Left forelimb (tissue), 1 donor: ENCODE results near the gene AMER3.

ENCODE experiments used
- DNase-seq: peaks from one replicate; pipeline ENCODE4 v3.0.0-alpha.2; 2018; ENCODE audit warnings: low spot score

Gene AMER3

DNA sequence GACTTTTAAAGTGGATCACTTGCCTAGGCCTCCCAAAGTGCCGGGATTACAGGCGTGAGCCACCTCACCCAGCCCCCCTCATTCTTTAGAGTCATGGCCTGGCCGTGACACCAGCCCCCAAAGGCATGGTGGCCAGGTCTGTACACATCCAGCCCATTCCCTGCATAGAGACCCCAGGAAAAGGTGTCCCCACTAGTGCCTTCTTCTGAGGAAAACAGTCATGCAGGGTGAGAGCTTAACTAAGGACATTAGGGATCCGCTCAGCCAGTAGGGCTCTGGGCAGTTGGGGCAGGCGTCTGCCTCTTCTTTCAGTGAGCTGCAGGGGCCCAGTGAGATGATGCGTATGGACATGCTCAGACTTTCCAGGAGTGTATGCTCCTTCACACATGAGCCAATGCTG lies 5.7 kb upstream of the AMER3 start:
- DNase-seq, result no peak

DNA sequence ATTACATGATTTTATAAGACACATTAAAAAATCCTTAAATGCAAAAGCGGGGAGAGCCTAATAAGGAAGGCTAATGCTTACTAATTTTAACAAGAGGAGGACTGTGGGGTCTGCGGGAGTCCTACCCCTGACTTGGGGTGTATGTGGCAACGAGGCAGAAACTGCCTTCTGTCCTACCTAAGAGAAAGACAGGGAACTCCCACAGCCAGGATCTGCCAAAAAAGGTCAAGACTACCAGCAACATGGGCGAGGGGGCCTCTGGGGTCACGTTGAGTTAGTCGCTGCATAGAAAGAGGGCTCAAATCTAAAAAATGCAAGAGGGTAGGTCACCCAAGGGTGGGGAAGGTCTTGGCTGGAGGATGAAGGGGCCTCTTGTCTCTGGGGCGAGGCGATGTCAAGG lies 529 bp upstream of the AMER3 start:
- DNase-seq, result no peak

DNA sequence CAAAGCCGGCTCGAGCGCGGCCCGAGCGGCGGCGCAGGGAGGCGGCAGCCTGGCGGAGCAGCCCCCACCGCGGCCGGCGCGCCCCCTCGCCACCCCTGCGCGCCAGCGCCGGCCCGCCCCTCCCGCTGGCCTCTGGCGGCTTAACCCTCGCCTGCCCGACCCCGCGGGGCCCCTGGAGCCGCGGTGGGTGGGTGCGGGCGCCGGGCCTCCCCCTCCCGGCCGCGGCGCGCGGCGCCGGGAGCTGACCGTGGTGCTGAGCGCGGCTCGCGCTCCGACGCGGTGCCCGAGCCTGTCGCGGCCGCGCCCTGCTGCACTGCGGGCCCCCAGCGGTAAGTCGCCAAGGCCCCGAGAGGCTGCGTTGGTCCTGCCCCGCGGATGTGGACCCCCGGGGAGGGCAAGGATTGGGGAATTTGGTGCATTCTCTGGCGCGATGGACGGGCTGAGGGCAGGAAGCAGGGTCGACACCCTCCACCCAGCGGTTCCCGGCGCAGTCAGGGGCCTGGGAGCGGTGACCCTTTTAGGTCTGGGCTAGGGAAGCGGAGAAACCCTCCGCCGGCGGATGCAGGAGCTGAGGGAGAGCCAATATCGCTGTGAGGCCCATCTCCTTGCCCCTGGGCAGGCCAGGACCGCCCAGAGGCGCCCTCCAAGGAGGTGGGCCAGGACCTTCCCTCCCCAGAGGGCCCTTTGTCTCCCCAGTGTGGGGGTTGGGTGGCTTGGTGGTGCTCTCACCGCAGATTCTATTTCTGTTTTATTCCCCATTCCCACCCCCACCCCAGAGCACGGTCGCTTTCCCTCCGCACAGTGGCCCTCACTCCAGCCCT lies 923 bp downstream of the AMER3 start:
- DNase-seq, result no peak

DNA sequence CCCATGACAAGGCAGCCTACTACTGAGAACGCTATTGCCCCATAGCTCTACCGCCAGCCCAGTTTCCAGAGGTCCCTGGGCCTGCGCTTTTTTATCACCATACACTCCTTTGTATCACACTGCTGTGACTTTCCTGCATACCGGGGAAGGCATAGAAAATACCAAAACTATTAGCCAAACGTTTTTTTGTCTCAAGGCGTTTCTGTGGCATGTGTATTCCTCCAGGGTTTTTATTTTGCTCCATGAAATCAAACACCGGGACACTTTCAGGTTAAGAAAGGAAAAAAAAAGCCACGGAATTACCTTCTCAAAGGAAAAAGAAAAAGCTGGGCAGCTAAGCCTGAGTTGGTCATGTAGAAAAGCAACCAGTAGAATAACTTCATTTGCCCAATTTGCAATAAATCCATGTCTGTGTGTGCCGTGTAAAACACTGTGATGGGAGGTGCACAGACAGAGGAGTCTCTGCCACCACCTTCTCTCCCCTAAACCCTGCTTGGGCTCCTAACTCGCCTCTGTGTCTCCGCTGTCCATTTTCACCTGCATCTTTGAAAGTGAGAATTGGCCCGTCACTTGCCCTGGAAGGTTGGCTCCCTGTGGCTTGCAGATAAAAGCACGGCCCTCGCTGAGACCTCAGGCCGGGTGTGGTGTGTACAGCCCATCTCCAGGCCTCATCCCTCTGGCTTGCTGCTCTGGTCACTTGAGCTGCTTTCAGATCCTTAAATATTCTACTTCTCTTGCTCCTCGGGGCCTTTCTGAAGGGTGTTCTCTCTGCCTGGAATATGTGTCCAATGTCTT lies 1.7 kb downstream of the AMER3 start:
- no peak for DNase-seq

DNA sequence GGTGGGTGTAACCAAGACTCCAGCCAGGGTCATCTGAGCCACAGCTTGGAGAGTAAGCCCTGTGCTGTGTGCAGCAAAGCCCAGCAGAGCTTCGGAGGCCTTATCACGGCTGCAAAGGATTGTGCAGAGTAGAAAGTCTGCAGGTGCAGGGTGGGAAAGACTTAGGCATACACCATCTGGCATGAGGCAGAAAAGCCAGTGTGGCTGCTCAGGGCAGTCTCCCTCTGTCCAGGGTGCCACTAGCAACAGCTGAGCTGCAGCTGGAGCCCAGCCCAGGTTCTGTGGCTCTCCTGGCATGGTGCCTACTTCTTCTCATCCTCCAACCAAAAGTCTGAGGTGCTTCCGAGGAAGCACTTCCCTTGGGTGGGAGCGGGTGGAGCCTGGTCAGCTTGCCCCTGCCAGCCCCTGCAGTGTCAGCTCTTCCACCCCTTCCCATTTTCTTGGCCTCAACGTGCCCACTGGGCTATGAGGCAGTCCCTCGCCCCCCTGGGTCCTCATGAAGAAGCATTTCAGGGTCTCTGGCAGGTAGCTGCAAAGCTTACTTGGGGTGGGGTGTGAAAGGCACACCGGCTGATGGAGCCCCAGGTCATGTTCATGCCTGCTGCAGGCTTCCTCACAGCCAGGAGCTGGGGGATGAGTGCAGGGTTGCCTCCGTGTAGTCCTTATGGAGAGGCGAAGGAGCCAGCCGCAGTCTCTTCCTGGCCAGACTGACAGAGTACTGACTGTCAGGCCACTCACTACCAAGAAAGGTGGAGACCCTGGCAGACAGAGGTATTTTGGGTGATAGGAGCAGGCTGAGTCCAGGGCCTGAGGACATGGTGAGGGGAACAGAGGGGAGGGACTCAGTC lies 4.8 kb downstream of the AMER3 start:
- DNase-seq, result no peak

DNA sequence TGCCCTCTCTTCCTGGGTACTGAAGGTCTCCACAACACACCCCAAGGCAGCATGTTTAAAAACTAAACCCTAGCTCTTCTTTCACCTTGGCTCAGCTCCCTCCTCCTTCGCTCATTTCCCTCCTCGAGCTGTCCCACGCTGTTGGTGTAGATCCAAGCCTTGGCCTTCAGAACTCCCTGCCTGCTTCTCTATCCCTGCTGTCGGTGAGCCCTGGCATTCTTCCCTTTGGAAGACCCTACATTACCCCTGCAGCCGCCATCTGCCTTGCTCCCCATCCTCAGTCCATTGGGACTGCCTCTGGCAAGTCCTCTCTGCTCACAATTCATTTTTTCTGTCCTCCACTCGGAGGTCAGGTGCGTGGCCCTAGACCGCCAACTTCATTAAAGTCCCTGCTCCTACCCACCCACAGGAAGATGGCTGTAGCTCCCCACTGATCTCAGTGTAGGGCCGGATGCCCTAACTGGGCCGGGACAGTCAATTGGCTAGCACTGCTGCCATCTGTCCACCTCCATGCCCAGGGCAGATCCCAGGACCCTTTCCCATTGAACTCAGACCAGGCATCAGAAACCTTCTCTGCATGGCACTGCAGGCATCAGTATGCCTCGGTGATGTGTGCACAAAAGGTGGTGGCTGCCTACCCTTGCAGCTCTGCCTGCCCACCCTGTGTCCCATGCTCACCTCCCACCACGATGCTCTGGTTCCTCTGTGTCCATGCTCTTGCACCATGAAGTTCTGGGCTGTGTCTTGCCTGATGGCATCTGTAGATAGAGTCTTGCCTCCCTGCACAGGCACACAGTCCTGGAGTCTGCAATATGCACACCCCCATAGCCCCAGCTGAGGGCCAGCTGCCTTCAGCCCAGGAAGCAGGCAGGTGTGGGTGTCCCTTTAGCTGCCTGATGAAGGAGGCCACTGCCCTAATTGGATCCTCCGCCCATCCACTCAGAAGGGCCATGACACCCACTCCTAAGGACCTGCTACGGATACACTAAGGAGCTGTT lies 5.7 kb downstream of the AMER3 start:
- DNase-seq, result no peak

DNA sequence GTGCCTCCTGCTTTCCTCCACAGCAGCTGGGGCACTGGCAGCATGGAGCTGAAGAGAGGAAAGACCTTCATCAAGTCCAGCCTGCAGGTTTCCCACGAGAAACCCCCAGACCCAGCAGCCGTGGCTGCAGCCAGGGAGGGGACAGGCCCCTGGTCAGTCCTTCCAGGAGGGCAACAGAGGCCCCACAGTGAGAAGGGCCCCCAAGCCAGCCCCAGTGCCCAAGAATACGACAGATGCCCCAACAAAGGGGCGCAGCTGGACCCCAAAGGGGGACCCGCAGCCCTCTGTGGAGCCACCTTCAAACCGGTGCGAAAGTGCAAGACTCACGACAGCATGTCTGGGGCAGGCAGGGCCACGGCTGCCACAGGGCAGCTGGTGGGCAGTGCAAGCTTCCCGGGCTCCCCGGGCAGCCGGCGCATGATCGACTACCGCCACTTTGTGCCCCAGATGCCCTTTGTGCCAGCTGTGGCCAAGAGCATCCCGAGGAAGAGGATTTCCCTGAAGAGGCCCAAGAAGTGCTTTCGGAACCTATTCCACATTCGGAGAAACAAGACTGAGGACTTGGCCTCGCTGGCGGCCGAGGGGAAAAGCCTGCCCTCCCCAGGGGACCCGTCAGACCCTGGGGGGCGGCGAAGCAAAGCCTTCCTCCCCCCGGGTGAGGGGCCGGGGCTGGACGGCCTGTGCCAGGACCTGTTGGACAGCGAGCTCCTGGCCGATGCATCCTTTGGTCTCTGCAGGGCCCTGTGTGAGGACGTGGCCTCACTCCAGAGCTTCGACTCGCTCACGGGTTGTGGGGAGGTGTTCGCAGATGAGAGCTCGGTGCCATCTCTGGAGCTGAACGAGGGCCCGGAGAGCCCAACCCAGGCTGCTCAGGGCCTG lies 6.9 kb downstream of the AMER3 start:
- no peak for DNase-seq

DNA sequence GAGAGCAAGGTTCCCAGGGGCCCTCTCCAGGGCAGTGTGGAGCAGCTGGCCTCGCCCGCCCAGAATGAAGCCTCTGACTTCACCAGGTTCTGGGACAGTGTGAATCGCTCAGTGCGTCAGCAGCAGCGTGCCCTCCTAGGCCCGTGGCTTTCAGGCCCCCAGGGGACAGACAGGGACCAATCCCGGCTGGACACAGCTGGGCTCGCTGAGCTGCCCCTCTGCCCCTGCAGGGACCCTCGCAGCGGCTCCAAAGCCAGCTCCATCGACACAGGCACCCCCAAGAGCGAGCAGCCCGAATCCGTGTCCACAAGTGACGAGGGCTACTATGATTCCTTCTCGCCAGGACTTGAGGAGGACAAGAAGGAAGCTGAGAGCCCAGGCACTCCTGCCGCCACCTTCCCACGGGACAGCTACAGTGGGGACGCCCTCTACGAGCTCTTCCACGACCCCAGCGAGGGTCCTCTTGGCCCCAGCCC lies 7.6 kb downstream of the AMER3 start:
- DNase-seq, result no peak

DNA sequence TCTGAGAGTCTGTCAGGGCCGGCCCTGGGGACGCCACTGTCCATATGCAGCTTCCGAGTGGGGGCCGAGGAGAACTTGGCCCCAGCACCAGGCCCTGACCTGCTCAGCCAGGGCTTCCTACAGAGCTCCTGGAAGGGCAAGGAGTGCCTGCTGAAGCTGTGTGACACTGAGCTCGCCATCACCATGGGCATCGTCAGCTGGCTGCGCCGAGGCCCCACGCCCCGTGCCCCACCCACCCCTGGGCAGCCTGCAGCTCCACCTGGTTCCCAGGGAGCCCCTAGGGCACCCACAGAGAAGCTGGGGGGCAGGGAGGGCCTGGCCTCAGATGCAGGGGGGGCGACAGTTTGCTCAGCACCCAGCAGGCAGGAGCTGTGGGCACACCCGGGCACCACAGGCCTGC lies 8.1 kb downstream of the AMER3 start:
- DNase-seq, result no peak

DNA sequence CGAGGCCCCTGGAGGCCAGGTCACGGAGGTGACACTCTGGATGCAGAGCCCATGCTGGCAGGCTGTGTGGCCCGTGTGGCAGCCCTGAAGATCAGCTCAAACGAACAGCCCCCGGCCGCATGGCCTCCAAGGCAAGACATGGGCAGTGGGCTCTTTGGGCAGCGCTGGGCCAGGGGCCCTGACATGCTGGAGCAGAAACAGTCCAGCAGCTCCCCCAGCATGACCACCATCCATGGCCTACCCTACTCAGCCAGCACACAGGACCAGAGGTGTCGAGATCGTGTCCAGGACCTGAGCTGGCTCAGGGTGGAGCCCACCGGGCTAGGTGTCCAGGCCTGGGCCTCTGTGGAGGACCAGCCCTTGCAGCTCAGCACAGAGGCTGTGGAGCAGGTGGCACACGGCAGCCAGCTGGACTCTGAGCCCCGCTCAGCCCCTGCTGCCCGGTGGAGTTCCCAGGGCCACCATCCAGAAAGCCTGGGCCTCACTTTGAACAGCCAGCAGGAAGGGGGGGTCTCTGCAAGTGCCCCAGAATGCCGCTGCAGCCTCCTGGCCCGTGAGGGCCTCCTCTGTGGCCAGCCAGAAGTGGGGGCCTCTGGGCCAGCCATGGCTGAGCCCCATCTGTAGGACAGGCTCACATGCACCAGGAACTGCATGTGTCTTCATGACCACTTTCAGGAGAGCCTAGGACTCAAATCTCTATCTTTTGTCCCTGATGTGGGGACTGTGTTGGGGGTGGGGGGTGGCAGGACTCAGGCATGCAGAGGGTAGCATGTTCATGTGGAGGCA lies 8.9 kb downstream of the AMER3 start:
- DNase-seq, result no peak

DNA sequence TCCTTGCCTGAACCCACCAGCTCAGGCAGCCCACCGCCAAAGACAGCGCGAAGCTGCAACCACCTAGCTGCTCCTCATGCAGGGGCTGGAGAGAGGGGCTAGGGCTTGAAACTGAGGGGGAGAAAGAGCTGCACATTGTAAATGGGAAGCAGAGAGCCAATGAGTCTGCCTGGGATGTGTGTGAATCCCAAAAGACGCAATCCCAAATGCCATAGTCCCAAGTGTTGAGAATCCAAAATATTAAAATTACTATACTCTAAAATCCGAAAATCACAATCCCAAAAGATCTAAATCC lies 9.4 kb downstream of the AMER3 start:
- DNase-seq, result no peak

DNA sequence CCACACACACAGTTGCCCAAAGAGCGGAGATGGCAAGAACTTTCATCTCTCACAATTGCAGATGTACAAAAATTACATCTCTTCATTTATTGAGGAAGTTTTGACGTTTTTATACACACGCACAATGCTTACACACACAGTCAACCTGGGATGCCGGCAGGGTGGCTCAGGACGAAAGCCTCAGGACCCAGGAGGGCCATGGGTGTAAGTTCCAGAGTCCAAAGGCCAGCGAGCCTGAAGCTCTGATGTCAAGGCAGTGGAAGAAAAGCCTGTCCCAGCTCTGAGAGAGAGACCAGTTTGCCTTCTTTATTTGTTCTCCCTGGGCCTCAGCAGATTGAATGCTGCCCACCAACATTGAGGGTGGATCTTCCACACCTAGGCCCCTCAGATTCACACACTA lies 10.1 kb downstream of the AMER3 start:
- DNase-seq, result no peak

DNA sequence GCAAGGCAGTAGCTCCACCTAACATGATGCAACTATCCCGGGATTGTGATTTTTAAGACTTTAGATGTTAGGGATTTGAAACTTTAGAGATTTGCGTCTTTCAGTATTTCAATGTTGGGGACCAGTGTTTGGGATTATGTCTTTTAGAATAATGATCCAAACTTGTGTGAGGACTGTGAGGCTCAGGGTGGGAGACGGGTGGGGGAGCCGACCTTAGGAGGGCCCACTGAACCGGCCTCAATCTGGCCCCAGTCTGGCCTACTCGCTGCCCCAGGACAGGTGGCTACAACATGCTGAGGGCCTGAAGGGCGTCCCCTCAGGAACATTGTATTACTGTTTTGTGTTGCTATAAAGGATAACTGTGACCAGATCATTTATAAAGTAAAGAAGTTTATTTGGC lies 10.7 kb downstream of the AMER3 start:
- DNase-seq, result no peak

DNA sequence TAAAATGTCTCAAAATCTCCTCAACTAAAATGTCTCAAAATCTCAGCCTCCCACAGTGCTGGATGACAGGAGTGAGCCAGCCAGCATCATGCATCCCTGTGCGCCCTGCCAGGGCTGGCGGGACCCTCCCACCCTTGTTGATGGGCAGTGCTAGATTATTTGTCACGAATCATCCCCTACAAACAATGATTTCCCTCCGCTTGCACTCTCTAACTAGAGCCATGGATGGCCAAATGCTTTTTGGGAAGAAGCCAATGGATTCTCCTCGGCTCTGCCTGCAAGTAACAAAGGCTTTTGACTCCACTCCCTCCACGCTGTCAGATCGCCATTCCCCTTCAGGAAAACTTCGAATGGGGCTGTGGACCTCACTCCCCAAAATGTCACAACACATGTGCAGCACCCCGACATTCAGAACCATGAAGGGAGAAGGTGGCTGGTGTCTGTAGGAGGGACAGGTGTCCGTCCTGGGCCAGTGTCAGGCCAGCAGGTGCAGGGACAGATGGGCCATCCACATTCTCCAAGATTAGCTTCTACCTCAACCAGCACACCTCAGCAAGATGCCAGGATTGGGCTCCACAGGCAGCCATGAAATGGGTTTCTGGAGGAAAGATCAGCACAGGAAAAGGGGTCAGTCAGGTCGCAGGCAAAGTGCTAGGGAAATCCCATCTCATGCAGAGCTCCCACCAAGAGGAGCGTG lies 11.5 kb downstream of the AMER3 start:
- no peak for DNase-seq

DNA sequence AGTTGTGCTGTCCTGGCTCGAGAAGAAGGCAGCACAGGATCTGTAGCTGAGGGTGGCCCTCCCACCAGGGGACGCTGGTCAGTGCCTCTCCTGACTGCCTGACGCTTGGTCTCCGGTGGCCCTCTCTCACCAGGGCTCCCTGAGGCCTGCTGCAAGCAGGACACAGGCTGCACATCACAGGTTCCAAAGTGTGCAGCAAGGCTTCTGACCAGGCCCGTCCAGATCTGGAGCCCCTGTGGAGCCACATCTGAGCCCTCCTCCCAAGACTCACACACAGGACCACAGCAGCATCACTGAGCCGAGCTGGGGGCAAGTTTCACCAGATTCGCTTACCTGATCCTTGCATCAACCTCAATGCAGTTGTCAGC lies 12.1 kb downstream of the AMER3 start:
- DNase-seq, result no peak

DNA sequence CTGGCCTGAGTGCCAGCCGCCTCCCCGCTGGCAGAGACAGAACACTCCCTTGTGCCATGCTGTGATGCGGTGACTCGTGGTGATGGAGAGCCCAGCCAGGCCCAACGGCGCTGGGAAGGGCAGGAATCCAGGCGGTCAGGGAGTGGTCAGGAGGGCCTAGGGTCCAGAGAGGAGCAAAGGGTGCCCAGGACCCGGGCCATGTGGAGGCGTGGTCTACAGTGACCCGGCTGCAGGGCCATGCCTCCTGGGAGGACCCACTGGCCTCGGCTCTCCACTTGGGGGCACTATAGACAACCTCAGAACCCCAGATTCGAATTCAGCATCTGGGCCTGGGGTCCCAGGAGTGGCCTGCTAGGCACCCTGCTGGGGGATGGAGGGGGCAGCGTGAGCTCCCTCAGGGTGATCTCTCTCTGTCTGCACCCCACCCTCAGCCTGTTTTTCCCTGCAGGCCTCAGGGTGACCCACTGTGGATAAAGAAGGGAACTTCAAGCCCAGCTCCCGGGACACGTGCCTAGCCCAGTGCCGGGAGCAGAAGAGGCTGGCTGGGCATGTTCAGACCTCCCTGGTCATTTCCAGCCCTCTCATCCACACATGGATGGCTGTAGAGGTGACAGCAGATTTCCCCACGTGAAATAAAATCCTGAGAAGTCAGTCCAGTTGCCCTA lies 13.0 kb downstream of the AMER3 start:
- DNase-seq, result no peak

DNA sequence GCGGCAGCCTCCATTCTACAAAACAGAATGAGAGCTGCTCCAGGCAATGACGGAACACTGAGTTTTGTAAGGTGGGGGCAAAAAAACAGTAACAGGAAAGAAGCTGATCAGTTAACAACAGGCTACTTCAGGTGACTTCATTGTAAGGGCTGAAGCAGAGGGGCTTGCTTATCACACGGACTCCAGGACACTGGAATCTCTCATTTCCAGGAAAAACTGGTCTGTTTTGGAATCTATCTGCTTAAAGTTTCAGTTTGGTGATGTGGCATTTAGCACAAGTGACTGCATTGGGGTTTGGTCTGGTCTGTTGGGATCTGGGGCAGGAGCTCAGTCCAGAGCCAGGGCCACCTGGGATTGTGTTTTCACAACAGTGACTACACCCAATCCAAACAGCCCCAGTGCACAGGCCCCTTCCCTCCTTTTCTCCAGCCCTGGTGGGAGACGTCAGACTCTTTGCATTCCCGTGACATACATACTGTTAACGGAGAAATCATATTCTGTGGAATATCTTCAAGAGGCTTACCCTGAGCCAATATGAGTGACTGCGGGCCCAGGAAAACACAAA lies 14.1 kb downstream of the AMER3 start:
- DNase-seq, result no peak

DNA sequence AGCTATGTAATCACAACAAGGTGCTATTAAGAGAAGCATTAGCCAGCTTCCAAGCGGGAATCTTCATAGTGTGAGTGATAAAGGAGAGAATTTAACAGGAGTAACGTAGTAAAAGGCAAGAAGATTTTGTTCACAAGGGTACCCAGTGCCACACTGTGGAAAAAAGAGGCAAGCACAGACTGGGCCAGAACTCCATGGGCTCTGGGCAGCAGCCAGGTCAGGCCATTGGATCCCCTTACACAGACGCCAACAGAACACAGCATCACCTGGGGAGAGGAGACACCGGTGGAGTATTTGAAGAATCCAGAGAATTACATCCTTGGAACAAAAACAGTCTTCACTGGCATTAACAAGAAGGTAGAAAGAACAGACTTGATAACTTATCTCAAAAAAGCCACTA lies 21.2 kb downstream of the AMER3 start:
- DNase-seq, result no peak
